Upper lobe of left lung (tissue), 4 donors: ENCODE measurements around the gene STOML3.

Source experiments
- CTCF ChIP-seq, 6 experiments: fragments of 450-650 bp in 4 of 6; fragments of 200-600 bp in 2 of 6; sonication (generic) in 2 of 6; IDR thresholded peaks; one replicate each; pipeline ENCODE4 v1.5.1; 2016 to 2019; ENCODE audit warnings: antibody characterized with exemption in 6 of 6
- POLR2A ChIP-seq, 4 donors: fragments of 450-650 bp; IDR thresholded peaks; one replicate each; pipeline ENCODE4 v1.5.1; 2016 to 2017; ENCODE audit warnings: antibody characterized with exemption in 4 of 4, mild to moderate bottlenecking in 2 of 4

DNA sequence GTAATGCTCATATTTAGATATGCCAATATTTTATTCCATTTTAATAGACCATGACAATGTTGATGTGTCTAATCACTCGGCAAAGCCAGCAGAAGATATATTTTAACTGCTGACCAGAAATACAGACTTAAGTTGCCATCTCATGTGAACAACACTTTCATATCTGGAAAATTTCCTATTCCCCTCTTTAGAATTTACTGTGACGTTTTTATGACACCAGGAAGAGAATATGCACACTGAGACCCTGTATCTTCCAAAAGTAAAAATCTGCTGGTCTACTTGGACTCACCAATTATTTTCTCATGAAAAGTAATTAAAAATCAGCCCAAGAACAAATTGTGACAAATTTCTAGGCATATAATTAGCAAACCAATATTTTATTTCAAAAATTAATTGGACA, 45.2 kb upstream of the STOML3 start:
- TF ChIP-seq POLR2A (IDR thresholded peaks at IDR 0.05) = no peak
- no peak for TF ChIP-seq CTCF (IDR thresholded peaks at IDR 0.05)
